ENCODE measurements around the gene TMEM141. TPM values are rescaled to one million over a fixed set of nuclear protein-coding genes. Genes with fewer than 3 reads are reported as not detected.

The TMEM141 gene
- polyA plus RNA-seq, 4 donors = 69.6 to 89.4 (median 73.2) TPM

- peak in 1 of 4 donors; percentile 65 for DNase-seq (ENCODE audit: low read depth in 4 of 4, low spot score in 3 of 4)
These were observed 51.3 kb downstream of the TMEM141 start, which contains the start of gene AJM1 for GRCh38 chr9:136842380-136842948. AJM1 (plus strand) TSS chr9:136842478; CDS start chr9:136844415, 1,937 bp downstream.

Other genes with a start within 250 kb of the TMEM141 start
- 10 to 100 TPM; 25.4 to 41.4 (median 29.5) TPM for gene NOTCH1, start 245.3 kb upstream of the TMEM141 start, polyA plus RNA-seq (ENCODE audit: insufficient read length in 4 of 4)
- 10 to 100 TPM; 52.6 to 97.9 (median 59.2) TPM for gene EGFL7, start 128.4 kb upstream of the TMEM141 start, polyA plus RNA-seq (ENCODE audit: insufficient read length in 4 of 4)
- gene AGPAT2, start 103.9 kb upstream of the TMEM141 start, polyA plus RNA-seq (ENCODE audit: insufficient read length in 4 of 4) = 10 to 100 TPM; 42.2 to 61.6 (median 43.2) TPM
- gene DIPK1B, start 78.8 kb upstream of the TMEM141 start, polyA plus RNA-seq (ENCODE audit: insufficient read length in 4 of 4) = 10 to 100 TPM; 31.0 to 47.3 (median 34.3) TPM
- 1 to 10 TPM in 3 of 4 donors, under 1 TPM in 1; 0.56 to 1.5 (median 1.2) TPM for gene LCN10, start 48.4 kb upstream of the TMEM141 start, polyA plus RNA-seq (ENCODE audit: insufficient read length in 4 of 4)
- under 1 TPM in 1 of 4 donors, not detected in 3; 0.34 TPM for gene LCN6, start 42.8 kb upstream of the TMEM141 start, polyA plus RNA-seq (ENCODE audit: insufficient read length in 4 of 4)
- gene LCN8, start 33.1 kb upstream of the TMEM141 start, polyA plus RNA-seq (ENCODE audit: insufficient read length in 4 of 4) = under 1 TPM; 0.17 to 0.30 (median 0.25) TPM
- under 1 TPM in 2 of 4 donors, not detected in 2; 0.06 to 0.08 TPM for gene LCN15, start 26.8 kb upstream of the TMEM141 start, polyA plus RNA-seq (ENCODE audit: insufficient read length in 4 of 4)
- 1 to 10 TPM; 4.8 to 6.2 (median 5.2) TPM for gene CCDC183, start 5.0 kb downstream of the TMEM141 start, polyA plus RNA-seq (ENCODE audit: insufficient read length in 4 of 4)
- gene RABL6, start 16.6 kb downstream of the TMEM141 start, polyA plus RNA-seq (ENCODE audit: insufficient read length in 4 of 4) = 10 to 100 TPM; 56.6 to 76.5 (median 64.3) TPM
- gene AJM1, start 51.1 kb downstream of the TMEM141 start, polyA plus RNA-seq (ENCODE audit: insufficient read length in 4 of 4) = 1 to 10 TPM in 2 of 4 donors, under 1 TPM in 2; 0.67 to 1.7 (median 0.96) TPM
- gene PHPT1, start 58.1 kb downstream of the TMEM141 start, polyA plus RNA-seq (ENCODE audit: insufficient read length in 4 of 4) = 100 to 1,000 TPM in 1 of 4 donors, 10 to 100 TPM in 3; 79.2 to 145 (median 81.4) TPM
- gene MAMDC4, start 61.0 kb downstream of the TMEM141 start, polyA plus RNA-seq (ENCODE audit: insufficient read length in 4 of 4) = 10 to 100 TPM in 1 of 4 donors, 1 to 10 TPM in 3; 6.0 to 10.6 (median 6.9) TPM
- 100 to 1,000 TPM; 317 to 400 (median 357) TPM for gene EDF1, start 75.0 kb downstream of the TMEM141 start, polyA plus RNA-seq (ENCODE audit: insufficient read length in 4 of 4)
- 10 to 100 TPM; 11.3 to 16.8 (median 12.4) TPM for gene TRAF2, start 95.2 kb downstream of the TMEM141 start, polyA plus RNA-seq (ENCODE audit: insufficient read length in 4 of 4)
- 10 to 100 TPM; 38.7 to 67.9 (median 43.5) TPM for gene FBXW5, start 153.4 kb downstream of the TMEM141 start, polyA plus RNA-seq (ENCODE audit: insufficient read length in 4 of 4)
- 1 to 10 TPM in 2 of 4 donors, under 1 TPM in 2; 0.36 to 1.1 (median 0.90) TPM for gene C8G, start 153.9 kb downstream of the TMEM141 start, polyA plus RNA-seq (ENCODE audit: insufficient read length in 4 of 4)
- 10 to 100 TPM; 21.8 to 36.8 (median 29.4) TPM for gene LCN12, start 160.9 kb downstream of the TMEM141 start, polyA plus RNA-seq (ENCODE audit: insufficient read length in 4 of 4)
- 100 to 1,000 TPM in 1 of 4 donors, 10 to 100 TPM in 3; 27.8 to 104 (median 33.5) TPM for gene PTGDS, start 186.2 kb downstream of the TMEM141 start, polyA plus RNA-seq (ENCODE audit: insufficient read length in 4 of 4)
- gene LCNL1, start 191.6 kb downstream of the TMEM141 start, polyA plus RNA-seq (ENCODE audit: insufficient read length in 4 of 4) = under 1 TPM; 0.08 to 0.35 (median 0.19) TPM
- gene PAXX, start 201.1 kb downstream of the TMEM141 start, polyA plus RNA-seq (ENCODE audit: insufficient read length in 4 of 4) = 10 to 100 TPM; 26.9 to 46.1 (median 31.5) TPM
- 1 to 10 TPM in 1 of 4 donors, under 1 TPM in 3; 0.28 to 1.2 (median 0.50) TPM for gene CLIC3, start 205.2 kb downstream of the TMEM141 start, polyA plus RNA-seq (ENCODE audit: insufficient read length in 4 of 4)
- gene ABCA2, start 236.9 kb downstream of the TMEM141 start, polyA plus RNA-seq (ENCODE audit: insufficient read length in 4 of 4) = 10 to 100 TPM; 33.3 to 57.9 (median 40.2) TPM
- under 1 TPM in 2 of 4 donors, not detected in 2; 0.04 to 0.11 TPM for gene FUT7, start 240.7 kb downstream of the TMEM141 start, polyA plus RNA-seq (ENCODE audit: insufficient read length in 4 of 4)

Measured in right renal pelvis (tissue), 4 donors.